ENCODE results near the gene IZUMO1R.
"Not testable (repeated sequence)": the region's sequence is repeated elsewhere in the genome, so short reads cannot be mapped to it uniquely, and the experiment has no call there.

The IZUMO1R gene

GRCh38 chr11:94328587-94329080 is 24.3 kb downstream of the IZUMO1R start:
- DNase-seq = no peak

- no peak for DNase-seq
These were observed 25.1 kb downstream of the IZUMO1R start for GRCh38 chr11:94329501-94329900.

- DNase-seq = no peak
These were observed 26.4 kb downstream of the IZUMO1R start for GRCh38 chr11:94330789-94331188.

GRCh38 chr11:94332814-94333213 is 28.4 kb downstream of the IZUMO1R start:
- no peak for DNase-seq

- DNase-seq = no peak
These were observed 31.7 kb downstream of the IZUMO1R start for GRCh38 chr11:94336033-94336432.

- no peak for DNase-seq
These were observed 34.3 kb downstream of the IZUMO1R start for GRCh38 chr11:94338651-94339050.

GRCh38 chr11:94342250-94342649 is 37.9 kb downstream of the IZUMO1R start:
- no peak for DNase-seq

- DNase-seq = no peak
These were observed 39.1 kb downstream of the IZUMO1R start for GRCh38 chr11:94343495-94343894.

GRCh38 chr11:94346311-94346710 is 41.9 kb downstream of the IZUMO1R start:
- DNase-seq = not testable (repeated sequence)

GRCh38 chr11:94350850-94351563 is 46.6 kb downstream of the IZUMO1R start:
- not testable (repeated sequence) for DNase-seq
